GM12874 (cell line): Measurements from ENCODE around the gene LHX4.

ENCODE experiments used
- CTCF ChIP-seq: IDR thresholded peaks from 2 replicates; pipeline ENCODE4 v1.5.1; 2011; ENCODE audit warnings: low read depth, mild to moderate bottlenecking, control low read depth, low read length, moderate library complexity; ENCODE audit not compliant: insufficient read depth

LHX4 gene

DNA sequence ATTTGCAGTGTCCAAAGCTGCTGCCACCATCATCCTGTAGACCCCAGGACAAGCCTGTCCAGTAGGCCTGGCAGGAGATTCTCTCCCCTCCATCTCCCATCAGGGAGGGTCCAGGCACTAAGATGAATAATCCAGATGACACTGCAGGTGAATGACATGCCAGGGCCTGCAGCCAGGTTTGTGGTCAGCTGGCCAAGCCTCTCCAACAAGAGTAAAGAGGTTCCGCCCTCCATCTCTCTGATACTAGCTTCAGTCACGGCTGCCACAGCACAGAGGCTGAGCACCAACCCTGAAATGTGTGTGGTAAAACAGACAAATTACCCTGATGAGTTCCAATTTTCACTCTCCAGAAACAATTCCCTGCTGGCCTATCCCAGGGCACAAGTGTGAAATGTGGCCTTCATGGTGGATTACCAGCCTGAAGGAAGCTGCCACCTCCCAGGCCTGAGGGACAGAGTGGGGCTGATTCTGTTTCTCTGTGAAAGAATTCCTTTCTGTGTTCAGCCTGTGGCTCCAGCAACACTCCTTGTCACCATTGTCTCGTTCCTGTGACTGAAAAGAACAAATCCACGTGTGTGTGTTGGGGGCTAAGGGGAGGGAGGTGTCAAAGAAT is 19.9 kb upstream of the LHX4 start:
- TF ChIP-seq CTCF: no peak

GRCh38 chr1:180211156-180211859 is 18.8 kb upstream of the LHX4 start:
- no peak for TF ChIP-seq CTCF

GRCh38 chr1:180211860-180212229 is 18.2 kb upstream of the LHX4 start:
- TF ChIP-seq CTCF: no peak

DNA sequence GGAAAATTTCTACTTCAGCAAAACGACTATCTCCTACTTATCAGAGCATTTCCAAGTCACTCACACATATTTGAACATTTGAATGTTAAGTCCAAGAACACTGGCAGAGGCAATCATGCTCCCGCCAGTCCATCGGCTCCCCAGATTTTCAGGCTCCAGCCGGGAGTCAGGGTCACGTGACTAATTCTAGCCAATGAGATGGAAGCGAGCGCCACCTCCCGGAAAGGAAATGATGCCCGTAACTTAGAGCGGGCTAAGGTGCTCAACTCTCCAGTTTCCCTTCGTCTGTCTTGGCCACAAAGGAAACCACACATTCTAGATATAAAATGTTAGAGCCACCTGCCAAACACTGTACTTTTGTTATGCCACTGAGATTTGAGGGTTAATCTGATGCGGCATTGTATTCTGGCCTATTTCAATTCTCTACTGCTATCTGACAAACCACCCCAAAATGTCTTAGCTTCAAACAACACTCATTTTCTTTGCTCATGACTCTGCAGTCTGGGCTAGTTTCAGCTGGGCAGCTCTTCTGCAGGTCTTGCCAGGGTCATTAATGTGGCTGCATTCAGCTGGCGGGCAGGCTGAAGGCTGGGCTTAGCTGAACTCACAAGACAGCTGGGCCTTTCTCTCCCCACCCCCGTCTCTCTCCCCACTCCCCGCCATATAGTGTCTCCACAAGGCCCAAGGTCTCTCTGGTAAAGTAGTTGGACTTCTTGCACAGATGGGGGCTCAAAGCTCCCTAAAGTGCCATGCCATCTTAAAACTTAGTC is 16.5 kb upstream of the LHX4 start:
- peak; percentile 35 for TF ChIP-seq CTCF

GRCh38 chr1:180215856-180216625 is 14.0 kb upstream of the LHX4 start:
- TF ChIP-seq CTCF: no peak

DNA sequence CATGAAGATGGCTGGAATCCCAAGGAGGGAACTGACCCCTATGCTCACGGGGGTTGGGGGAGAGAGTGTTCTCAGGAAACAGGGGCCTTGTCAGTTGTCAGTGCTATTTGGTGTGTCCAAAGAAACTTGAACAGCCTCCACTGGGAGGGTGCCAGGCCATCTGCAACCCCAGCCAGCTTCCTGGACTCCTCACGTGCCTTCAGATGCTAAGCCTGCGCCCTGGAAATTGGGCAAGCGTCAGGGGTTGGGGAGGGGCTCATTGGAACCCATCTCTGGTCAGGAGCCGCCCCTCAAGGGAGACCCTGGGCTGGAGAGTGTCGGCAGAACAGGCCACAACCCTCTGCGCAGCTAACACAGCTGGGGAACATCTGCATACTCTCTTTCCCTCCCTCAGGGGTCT is 13.1 kb upstream of the LHX4 start:
- no peak for TF ChIP-seq CTCF
